CD14-positive monocyte (primary cell): ENCODE results near the gene ANKRD55. TPM values are rescaled to one million over a fixed set of nuclear protein-coding genes. Genes with fewer than 3 reads are reported as not detected.

ENCODE experiments used
- DNase-seq, 3 donors: peaks; one replicate each; pipeline ENCODE4 v3.0.0-alpha.2; 2011 to 2022
- H2AFZ ChIP-seq: 2 replicates; pipeline ENCODE4 v1.6.0; 2012; ENCODE audit warnings: mild to moderate bottlenecking, low read depth, low read length, inconsistent platforms; ENCODE audit not compliant: insufficient read depth, poor library complexity, severe bottlenecking
- H3K27ac ChIP-seq, 2 donors: 1 replicate in 1 of 2; 2 replicates in 1 of 2; pipeline ENCODE4 v1.5.1; 2012 to 2013; ENCODE audit warnings: low read length in 2 of 2, control low read depth in 1 of 2, inconsistent platforms in 1 of 2, low read depth in 1 of 2, mild to moderate bottlenecking in 1 of 2
- H3K27me3 ChIP-seq, 2 donors: one replicate each; pipeline versions ENCODE4 v1.6.0 to v1.6.1; 2011 to 2013; ENCODE audit warnings: low read length in 2 of 2; ENCODE audit not compliant: control insufficient read depth in 2 of 2, insufficient read depth in 2 of 2
- H3K36me3 ChIP-seq, 2 donors: replicated peaks in 1 of 2; 1 replicate in 1 of 2; 2 replicates in 1 of 2; pipeline versions ENCODE4 v1.5.1 to v1.6.1; 2012 to 2013; ENCODE audit warnings: low read length in 2 of 2, control low read depth in 1 of 2, inconsistent platforms in 1 of 2, mild to moderate bottlenecking in 1 of 2; ENCODE audit not compliant: insufficient read depth in 2 of 2, control insufficient read depth in 1 of 2
- H3K4me1 ChIP-seq, 2 donors: 1 replicate in 1 of 2; 2 replicates in 1 of 2; pipeline versions ENCODE4 v1.5.1 to v1.6.1; 2012 to 2013; ENCODE audit warnings: low read length in 2 of 2, control low read depth in 1 of 2, inconsistent platforms in 1 of 2, mild to moderate bottlenecking in 1 of 2, moderate library complexity in 1 of 2; ENCODE audit not compliant: insufficient read depth in 2 of 2, control insufficient read depth in 1 of 2
- H3K4me2 ChIP-seq: replicated peaks from 2 replicates; pipeline ENCODE3; 2012; ENCODE audit warnings: low read length, moderate library complexity, mild to moderate bottlenecking; ENCODE audit not compliant: poor library complexity, severe bottlenecking; ENCODE audit errors: extremely low read depth
- H3K4me3 ChIP-seq, 3 experiments: fragments of 200-600 bp in 1 of 3; sonication (generic) in 1 of 3; replicated peaks in 1 of 3; 1 replicate in 2 of 3; 2 replicates in 1 of 3; pipeline ENCODE4 v1.5.1; 2011 to 2013; ENCODE audit warnings: low read length in 3 of 3, mild to moderate bottlenecking in 3 of 3, control low read depth in 2 of 3, low read depth in 2 of 3, inconsistent platforms in 1 of 3, moderate library complexity in 1 of 3
- H3K79me2 ChIP-seq: 2 replicates; pipeline ENCODE4 v1.6.0; 2012; ENCODE audit warnings: mild to moderate bottlenecking, control low read depth, inconsistent platforms, low read length, moderate library complexity; ENCODE audit not compliant: insufficient read depth
- H3K9ac ChIP-seq: 2 replicates; pipeline ENCODE4 v1.6.0; 2017; ENCODE audit warnings: low read length, mild to moderate bottlenecking; ENCODE audit not compliant: insufficient read depth, poor library complexity, severe bottlenecking
- H3K9me3 ChIP-seq, 2 donors: replicated peaks in 1 of 2; 1 replicate in 1 of 2; 2 replicates in 1 of 2; pipeline versions ENCODE4 v1.5.1 to v1.6.1; 2012 to 2013; ENCODE audit warnings: low read length in 2 of 2, control low read depth in 1 of 2; ENCODE audit not compliant: control insufficient read depth in 1 of 2, insufficient read depth in 1 of 2
- H4K20me1 ChIP-seq: 2 replicates; pipeline ENCODE4 v1.6.0; 2012; ENCODE audit warnings: mild to moderate bottlenecking, low read length, control low read depth, moderate library complexity; ENCODE audit not compliant: insufficient read depth
- H3K27ac Mint-ChIP-seq, 7 donors: one replicate each; pipeline ENCODE4 v1.8.0; 2020; ENCODE audit warnings: mild to moderate bottlenecking in 7 of 7, mixed read lengths in 7 of 7, moderate library complexity in 6 of 7, inconsistent platforms in 2 of 7
- H3K27me3 Mint-ChIP-seq, 3 donors: one replicate each; pipeline ENCODE4 v1.8.0; 2021 to 2022; ENCODE audit warnings: low read depth in 3 of 3, mild to moderate bottlenecking in 3 of 3, mixed read lengths in 3 of 3, moderate library complexity in 3 of 3, inconsistent platforms in 1 of 3
- H3K36me3 Mint-ChIP-seq, 2 donors: one replicate each; pipeline ENCODE4 v1.8.0; 2020; ENCODE audit warnings: mixed read lengths in 2 of 2, inconsistent platforms in 1 of 2, mild to moderate bottlenecking in 1 of 2
- H3K4me1 Mint-ChIP-seq: one replicate; pipeline ENCODE4 v1.8.0; 2020; ENCODE audit warnings: mild to moderate bottlenecking, mixed read lengths
- H3K4me3 Mint-ChIP-seq, 2 donors: one replicate each; pipeline ENCODE4 v1.8.0; 2020; ENCODE audit warnings: mild to moderate bottlenecking in 2 of 2, mixed read lengths in 2 of 2, moderate library complexity in 1 of 2
- H3K9me3 Mint-ChIP-seq, 7 donors: one replicate each; pipeline ENCODE4 v1.8.0; 2020 to 2022; ENCODE audit warnings: mixed read lengths in 7 of 7, mild to moderate bottlenecking in 6 of 7, moderate library complexity in 6 of 7, inconsistent platforms in 2 of 7
- WGBS: methylation state at CpG from one replicate; pipeline ENCODE4 v1.1.5; 2013; ENCODE audit warnings: missing lambda C conversion rate; ENCODE audit not compliant: insufficient coverage; 5-methylcytosine and 5-hydroxymethylcytosine counted together
- intact Hi-C, 2 donors: fragments of 100-400 bp; cut with micrococcal nuclease; formaldehyde crosslinking; loops; one replicate each; pipeline versions ENCODE4 v1.15.0 to v1.15.1; 2023
- polyA plus RNA-seq, 3 donors: library from polyadenylated mRNA; depleted of rRNA in 1 of 3; unstranded in 2 of 3; stranded (reverse) in 1 of 3; fragments of 300-500 nt in 2 of 3; fragments of >200 nt in 1 of 3; fragmentation: Illumina TruSeq in 2 of 3; gene quantifications; 1 replicate in 2 of 3; 2 replicates in 1 of 3; pipeline ENCODE4 v1.2.3, GENCODE V29; 2012 to 2021
- TF ChIP-seq, protein P1 (sequence below): fragments of 200-600 bp; IDR thresholded peaks from one replicate; pipeline ENCODE4 v1.8.0; 2022; ENCODE audit warnings: antibody characterized with exemption, mild to moderate bottlenecking

The ANKRD55 gene
- polyA plus RNA-seq, 3 donors = 0.20 to 0.55 (median 0.28) TPM

- Histone ChIP-seq H3K4me3 (peak overlapping the region in 1 of 3 experiments; percentile 15), H3K79me2 (no peaks in the 10 kb centered on the region), H2AFZ (no peak overlapping the region), H3K9me3 (no peaks in the 10 kb centered on the region), H3K27me3 (no peaks in the 10 kb centered on the region), H4K20me1 (no peaks in the 10 kb centered on the region), H3K9ac (no peak overlapping the region), H3K27ac (peak overlapping the region in 1 of 2 donors; percentile 63), H3K36me3 (no peaks in the 10 kb centered on the region), H3K4me1 (peaks cover 34 to 40% of the 10 kb centered on the region in 2 donors), H3K4me2 (peak overlapping the region; percentile 20)
- peaks cover 41% of the 10 kb centered on the region for H3K4me1 Mint-ChIP-seq
- DNase-seq = peak; percentile 82 to 84 (median 83)
- H3K9me3 Mint-ChIP-seq = peaks cover 0 to 3% (median 0%) of the 10 kb centered on the region in 7 donors
- no peaks in the 10 kb centered on the region for H3K36me3 Mint-ChIP-seq
- peak overlapping the region; percentile 59 to 89 (median 82) for H3K27ac Mint-ChIP-seq
- TF ChIP-seq, protein P1, sequence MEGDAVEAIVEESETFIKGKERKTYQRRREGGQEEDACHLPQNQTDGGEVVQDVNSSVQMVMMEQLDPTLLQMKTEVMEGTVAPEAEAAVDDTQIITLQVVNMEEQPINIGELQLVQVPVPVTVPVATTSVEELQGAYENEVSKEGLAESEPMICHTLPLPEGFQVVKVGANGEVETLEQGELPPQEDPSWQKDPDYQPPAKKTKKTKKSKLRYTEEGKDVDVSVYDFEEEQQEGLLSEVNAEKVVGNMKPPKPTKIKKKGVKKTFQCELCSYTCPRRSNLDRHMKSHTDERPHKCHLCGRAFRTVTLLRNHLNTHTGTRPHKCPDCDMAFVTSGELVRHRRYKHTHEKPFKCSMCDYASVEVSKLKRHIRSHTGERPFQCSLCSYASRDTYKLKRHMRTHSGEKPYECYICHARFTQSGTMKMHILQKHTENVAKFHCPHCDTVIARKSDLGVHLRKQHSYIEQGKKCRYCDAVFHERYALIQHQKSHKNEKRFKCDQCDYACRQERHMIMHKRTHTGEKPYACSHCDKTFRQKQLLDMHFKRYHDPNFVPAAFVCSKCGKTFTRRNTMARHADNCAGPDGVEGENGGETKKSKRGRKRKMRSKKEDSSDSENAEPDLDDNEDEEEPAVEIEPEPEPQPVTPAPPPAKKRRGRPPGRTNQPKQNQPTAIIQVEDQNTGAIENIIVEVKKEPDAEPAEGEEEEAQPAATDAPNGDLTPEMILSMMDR = no peak
- H3K4me3 Mint-ChIP-seq = no peak overlapping the region
- WGBS = 0% methylated on average over 1 of the region's 2 CpGs
- intact Hi-C loops = loop anchor here (5.0 to 10.0 kb wide), 2 partner anchors 33 to 196 kb away; partner anchors contain the start of gene IL6ST (in 1 of the 2)
- peaks cover 0 to 3% (median 1%) of the 10 kb centered on the region in 3 donors for H3K27me3 Mint-ChIP-seq
Measured at GRCh38 chr5:56190497-56190896, 42.6 kb downstream of the ANKRD55 start.

DNA sequence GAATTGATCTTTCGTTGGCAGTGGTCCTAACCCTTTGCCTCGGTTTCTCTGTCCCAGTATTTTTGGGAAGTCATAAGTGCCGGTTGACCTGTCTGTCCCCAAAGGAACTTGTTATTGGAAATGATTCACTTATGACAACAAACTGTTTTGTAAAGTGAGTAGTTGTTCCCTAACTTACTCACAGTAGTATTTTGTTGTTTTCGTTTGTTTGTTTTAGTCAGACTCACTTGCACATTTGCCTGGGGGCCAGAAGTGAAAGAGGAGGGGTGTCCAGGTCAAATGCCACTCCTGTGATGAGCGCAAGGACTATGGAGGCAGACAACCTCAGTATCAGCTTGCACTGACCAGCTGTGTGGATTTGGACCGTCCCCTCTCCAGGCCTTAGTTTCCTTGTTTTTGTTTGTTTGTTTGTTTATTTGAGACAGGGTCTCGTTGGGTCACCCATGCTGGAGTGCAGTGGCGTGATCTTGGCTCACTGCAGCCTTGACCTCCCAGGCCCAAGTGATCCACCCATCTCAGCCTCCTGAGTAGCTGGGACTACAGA is 47.3 kb downstream of the ANKRD55 start:
- Histone ChIP-seq H2AFZ (no peak overlapping the region), H4K20me1 (no peaks in the 10 kb centered on the region), H3K9ac (no peak overlapping the region), H3K4me3 (no peak overlapping the region), H3K4me1 (peaks cover 33 to 37% of the 10 kb centered on the region in 2 donors), H3K27ac (no peak overlapping the region), H3K36me3 (no peaks in the 10 kb centered on the region), H3K4me2 (no peak overlapping the region), H3K79me2 (no peaks in the 10 kb centered on the region), H3K9me3 (no peaks in the 10 kb centered on the region), H3K27me3 (no peaks in the 10 kb centered on the region)
- Mint-ChIP-seq H3K9me3 (peaks cover 0 to 6% (median 0%) of the 10 kb centered on the region in 7 donors), H3K27ac (no peak overlapping the region), H3K27me3 (peaks cover 0 to 4% (median 3%) of the 10 kb centered on the region in 3 donors), H3K36me3 (no peaks in the 10 kb centered on the region), H3K4me3 (no peak overlapping the region), H3K4me1 (peaks cover 37% of the 10 kb centered on the region)
- WGBS = 94% methylated on average over 7 of the region's 8 CpGs
- no peak for DNase-seq
- intact Hi-C loops = loop anchor here in 1 of 2 donors (10.0 kb wide), 1 partner anchor 111 kb away; no protein-coding TSS in a partner anchor
- TF ChIP-seq, protein P1 = no peak
